ENCODE data around the gene FAAH. TPM values are rescaled to one million over a fixed set of nuclear protein-coding genes. Genes with fewer than 3 reads are reported as not detected.

The FAAH gene
- total RNA-seq, 1 experiment from 2014 or later: 24.8 TPM

DNA sequence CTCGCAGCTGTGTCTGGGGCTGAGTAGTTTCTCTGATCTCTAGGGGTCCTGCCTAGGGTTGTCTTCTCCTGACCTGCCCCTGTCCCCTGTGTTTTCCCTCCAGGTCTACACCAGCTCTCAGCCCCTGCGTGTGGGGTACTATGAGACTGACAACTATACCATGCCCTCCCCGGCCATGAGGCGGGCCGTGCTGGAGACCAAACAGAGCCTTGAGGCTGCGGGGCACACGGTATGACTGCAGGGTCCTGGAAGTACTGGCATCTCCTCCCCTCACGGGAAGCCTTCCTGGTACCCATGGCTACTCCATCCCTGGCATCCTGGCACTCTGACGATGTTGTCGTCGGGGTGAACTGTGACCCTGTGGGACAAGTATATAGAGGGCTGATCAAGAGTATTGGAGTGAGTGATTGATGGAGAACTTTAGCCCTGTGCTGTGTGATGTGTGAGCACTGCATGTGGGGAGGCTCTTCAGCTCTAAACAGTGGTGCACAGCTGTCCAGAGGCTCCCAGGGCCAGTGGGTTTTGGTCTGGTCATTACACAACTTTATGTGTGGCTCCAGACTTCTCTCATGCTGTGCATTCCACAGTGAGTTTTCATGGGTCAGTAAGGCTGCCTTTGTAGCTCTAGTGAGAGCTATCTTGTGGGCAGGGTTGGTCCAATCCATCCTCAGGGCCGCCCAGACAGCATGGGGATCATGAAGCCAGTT is 14.4 kb downstream of the FAAH start:
- Histone ChIP-seq H4K20me1 (ENCODE audit: insufficient read depth) (no peaks in the 10 kb centered on the region), H2AFZ (ENCODE audit: low read depth, low read length, poor library complexity, severe bottlenecking) (no peak overlapping the region), H3K4me3 (replicated peaks in 1 of 2; ENCODE audit: low read depth in 1 of 2, low read length in 2 of 2) (no peak overlapping the region), H3K36me3 (ENCODE audit: control insufficient read depth in 1 of 2, insufficient read depth in 2 of 2, low read length in 2 of 2) (0 out of 4 replicates have a peak, but pooled peaks cover 0 to 5% of the 10 kb centered on the region in 2 experiments), H3K9ac (ENCODE audit: low read length) (no peak overlapping the region), H3K9me2 (ENCODE audit: insufficient read depth) (no peaks in the 10 kb centered on the region), H3K4me1 (ENCODE audit: control insufficient read depth in 1 of 2, insufficient read depth in 2 of 2, low read length in 2 of 2) (0 out of 4 replicates have a peak, but pooled peaks cover 0 to 4% of the 10 kb centered on the region in 2 experiments), H3K79me2 (ENCODE audit: insufficient read depth, low read length) (no peaks in the 10 kb centered on the region), H3K9me3 (ENCODE audit: control insufficient read depth in 1 of 2, insufficient read depth in 1 of 2, low read depth in 1 of 2, low read length in 2 of 2) (no peaks in the 10 kb centered on the region), H3K27me3 (ENCODE audit: insufficient read depth, low read length) (no peaks in the 10 kb centered on the region), H3K4me2 (ENCODE audit: low read length) (no peak overlapping the region), H3K27ac (ENCODE audit: low read depth, low read length) (no peak overlapping the region)
- DNase-seq (ENCODE audit: low read depth, low spot score): no peak
- no peak for TF ChIP-seq SP1 (IDR thresholded peaks at IDR 0.05; ENCODE audit: low read depth)
- no peak for TF ChIP-seq ELF1 (IDR thresholded peaks at IDR 0.05; ENCODE audit: borderline replicate concordance, low read depth)
- TF ChIP-seq SIN3A (IDR thresholded peaks at IDR 0.05; ENCODE audit: low read depth): no peak
- TF ChIP-seq RAD21 (IDR thresholded peaks at IDR 0.05; ENCODE audit: low read depth): no peak
- no peak for TF ChIP-seq EZH2 (IDR thresholded peaks at IDR 0.05)
- TF ChIP-seq, protein P1, sequence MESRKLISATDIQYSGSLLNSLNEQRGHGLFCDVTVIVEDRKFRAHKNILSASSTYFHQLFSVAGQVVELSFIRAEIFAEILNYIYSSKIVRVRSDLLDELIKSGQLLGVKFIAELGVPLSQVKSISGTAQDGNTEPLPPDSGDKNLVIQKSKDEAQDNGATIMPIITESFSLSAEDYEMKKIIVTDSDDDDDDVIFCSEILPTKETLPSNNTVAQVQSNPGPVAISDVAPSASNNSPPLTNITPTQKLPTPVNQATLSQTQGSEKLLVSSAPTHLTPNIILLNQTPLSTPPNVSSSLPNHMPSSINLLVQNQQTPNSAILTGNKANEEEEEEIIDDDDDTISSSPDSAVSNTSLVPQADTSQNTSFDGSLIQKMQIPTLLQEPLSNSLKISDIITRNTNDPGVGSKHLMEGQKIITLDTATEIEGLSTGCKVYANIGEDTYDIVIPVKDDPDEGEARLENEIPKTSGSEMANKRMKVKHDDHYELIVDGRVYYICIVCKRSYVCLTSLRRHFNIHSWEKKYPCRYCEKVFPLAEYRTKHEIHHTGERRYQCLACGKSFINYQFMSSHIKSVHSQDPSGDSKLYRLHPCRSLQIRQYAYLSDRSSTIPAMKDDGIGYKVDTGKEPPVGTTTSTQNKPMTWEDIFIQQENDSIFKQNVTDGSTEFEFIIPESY (IDR thresholded peaks at IDR 0.05; ENCODE audit: extremely low read depth, insufficient replicate concordance, low read length): no peak
- no peak for TF ChIP-seq ZNF274 (IDR thresholded peaks at IDR 0.05; ENCODE audit: low read depth, low read length)
- intact Hi-C loops (cut with micrococcal nuclease): no loop called here
- BruUV-seq (replicated peaks): no TSS peak
- ATAC-seq: no peak
- ChIA-PET RAD21 (ENCODE audit: low non-redundant PET in 1 of 2, low total read pairs in 2 of 2, uncharacterized antibody in 2 of 2, unreplicated experiment in 2 of 2) (interaction anchor here in 1 of 2 experiments (0.5 kb wide), 1 partner anchor 156 kb away, joined by 6 read pairs; no protein-coding TSS in a partner anchor), POLR2A (no interaction called here), CTCF (interaction anchor here (1.0 kb wide), 1 partner anchor 38 kb away, joined by 3 read pairs; no protein-coding TSS in a partner anchor)
